DMS153 treated with DMSO at 0.1 percent for 48 hours (cell line): Measurements from ENCODE around the gene WDR35.

Experiments
- DNase-seq: peaks from one replicate; lab custom pipeline; 2025; ENCODE audit not compliant: unreplicated experiment; lab: John Stamatoyannopoulos, UW

Gene WDR35

DNA sequence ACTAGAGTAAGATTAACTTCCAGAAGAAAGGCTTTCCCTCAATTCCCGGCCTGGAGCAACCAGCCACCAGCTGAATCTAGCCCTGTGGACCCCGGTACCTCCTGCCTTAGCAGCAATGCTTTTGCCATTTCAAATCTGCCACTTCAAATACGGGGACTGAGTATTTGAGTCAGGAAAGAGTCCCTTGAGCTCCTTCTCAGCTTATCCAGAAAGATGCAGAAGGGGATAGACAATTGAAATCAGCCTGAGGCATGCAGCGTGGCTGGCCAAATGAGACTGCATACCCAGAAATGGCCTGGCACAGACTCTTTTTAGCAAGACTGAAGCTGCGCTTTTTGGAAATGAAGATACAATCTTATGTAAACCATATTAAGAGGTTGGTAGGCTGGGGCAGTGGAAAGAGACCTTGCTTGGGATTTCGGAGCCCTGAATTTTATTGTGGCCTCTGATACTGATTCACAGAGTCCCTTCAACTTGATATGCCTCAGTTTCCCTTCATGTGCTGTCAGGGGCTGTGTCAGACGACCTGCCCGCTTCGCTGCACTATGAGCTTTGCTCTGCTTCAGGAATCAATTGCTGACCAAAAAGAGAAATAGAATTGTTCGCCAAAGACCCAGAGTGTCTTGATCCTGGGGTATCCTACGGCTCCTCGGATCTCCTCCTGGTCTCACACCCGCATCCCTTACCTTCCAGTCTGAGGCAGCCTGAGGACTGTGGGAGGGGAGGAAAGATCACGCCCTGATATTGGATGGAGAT lies 21.5 kb upstream of the WDR35 start:
- no peak for DNase-seq

DNA sequence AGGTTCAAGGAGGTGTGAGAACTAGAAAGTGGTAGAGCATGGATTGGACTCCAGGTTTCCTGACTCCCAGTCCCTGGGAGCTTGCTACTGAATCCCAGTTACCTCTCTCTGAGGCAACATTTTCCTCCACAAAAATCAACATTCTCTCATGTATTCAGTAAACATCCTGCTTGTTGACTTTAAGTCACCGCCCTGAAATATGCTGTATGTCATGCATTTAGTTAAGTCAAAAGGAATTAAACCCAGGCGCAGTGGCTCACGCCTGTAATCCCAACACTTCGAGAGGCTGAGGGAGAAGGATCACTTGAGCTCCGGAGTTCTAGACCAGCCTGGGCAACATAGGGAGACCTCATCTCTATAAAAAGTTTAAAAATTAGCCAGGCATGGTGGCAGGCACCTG lies 18.8 kb upstream of the WDR35 start:
- DNase-seq: no peak

DNA sequence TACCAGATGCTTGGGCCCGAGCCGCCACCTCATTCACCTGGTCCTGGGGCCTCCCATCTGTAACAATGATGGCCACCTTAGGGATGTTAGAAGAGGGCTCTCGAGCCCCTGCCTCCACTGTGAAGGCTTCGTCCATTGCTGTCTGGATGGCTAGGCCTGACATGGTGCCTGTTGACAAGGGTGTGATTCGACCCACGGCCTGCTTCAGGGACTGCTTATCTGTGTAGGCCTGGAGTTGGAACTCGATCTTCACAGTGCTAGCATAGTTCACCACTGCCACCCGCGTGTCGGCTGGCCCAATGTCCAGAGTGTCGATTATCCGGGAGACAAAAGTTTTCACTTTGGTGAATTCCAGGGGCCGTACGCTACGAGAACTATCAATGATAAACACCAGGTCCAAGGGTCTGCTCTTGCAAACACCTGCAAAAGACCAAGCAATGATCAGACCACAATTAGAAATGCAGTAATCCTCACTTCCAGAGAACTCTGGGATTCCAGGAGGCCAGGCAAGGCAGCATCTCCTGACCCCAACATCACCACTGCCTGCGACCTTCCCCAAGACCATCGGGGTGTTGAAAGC lies 16.1 kb upstream of the WDR35 start:
- no peak for DNase-seq

DNA sequence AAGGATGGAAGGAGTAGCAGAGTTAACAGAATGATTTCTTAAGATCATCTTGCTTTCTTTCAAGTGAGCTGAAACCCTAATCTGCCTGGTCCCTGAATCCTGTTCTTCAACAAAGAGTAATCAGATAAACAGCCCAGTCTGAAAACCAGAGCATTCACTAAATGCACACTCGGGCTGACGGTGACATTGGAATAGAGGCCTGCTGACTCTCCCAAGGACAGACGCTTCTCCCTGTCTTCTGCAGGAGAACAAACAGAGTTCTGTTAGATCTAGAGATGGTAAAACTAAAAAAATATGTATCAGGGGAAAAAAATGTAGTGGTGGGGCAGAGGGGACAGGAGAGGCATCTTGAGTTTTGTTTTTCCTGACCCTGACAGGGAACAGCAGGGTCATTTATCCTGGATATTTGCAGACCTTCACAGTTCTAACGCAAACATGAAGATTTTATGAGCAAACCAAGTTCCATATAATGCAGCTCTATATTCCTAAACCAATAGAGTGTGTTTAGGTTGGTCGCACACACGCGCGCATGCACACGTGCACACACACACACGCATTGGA lies 15.2 kb upstream of the WDR35 start:
- DNase-seq: no peak

DNA sequence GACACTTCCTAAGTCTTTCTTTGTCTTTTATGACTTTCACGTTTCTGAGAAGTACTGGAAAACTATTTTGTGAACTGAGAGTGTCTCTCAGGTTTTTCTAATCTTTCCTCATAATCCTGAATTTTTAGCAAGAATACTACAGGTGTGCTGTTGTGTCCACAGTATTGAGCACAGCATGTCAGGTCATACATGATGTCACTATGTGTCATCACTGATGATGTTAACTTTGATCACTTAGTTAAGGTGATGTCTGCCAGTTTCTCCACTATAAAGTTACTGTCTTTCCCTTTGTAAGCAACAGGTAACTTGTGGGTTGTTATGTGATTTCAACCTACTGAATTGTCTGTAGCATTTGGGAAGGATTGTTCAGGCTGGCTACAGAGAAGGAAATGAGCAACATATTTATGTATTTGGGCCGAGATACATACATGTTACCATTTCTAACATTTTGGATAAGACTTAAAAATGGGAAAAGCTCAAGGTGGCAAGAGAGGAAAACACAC lies 11.5 kb upstream of the WDR35 start:
- no peak for DNase-seq

DNA sequence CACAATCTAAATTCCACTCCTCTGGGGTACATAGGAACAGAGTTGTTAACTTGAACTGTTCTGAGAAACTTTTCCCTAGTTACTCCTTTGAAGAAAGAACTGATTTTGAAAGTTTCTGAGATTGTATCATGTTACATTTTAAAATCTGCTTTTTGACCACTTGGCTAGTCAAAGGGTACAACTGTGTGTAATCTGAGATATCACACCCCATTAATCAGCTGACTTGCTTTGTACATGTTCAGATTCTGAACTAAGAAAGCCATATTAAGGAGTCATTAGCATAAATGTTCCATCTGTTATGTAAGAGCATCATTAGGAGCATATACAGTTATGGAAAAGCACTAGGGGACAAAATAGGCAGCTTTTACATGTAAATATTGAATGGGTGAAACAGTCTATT lies 3.8 kb upstream of the WDR35 start:
- no peak for DNase-seq

DNA sequence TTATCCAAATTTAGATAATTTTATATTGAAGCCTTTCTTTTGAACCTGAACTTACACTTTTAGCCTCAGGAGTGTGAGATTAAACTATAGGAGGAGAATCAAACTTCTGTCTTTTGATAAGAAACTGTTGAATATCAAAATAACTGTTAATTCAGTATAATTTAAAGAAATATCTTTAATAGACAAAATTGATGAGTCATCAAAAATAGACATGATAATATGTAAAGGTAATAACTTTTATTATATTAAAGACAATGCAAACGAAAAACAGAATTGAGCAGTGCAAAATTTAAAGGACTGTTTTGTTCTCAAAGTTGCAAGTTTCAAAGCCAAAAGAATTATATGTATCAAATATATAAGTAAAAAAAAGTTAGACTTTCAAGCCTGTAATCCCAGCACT lies 2.0 kb upstream of the WDR35 start:
- no peak for DNase-seq

DNA sequence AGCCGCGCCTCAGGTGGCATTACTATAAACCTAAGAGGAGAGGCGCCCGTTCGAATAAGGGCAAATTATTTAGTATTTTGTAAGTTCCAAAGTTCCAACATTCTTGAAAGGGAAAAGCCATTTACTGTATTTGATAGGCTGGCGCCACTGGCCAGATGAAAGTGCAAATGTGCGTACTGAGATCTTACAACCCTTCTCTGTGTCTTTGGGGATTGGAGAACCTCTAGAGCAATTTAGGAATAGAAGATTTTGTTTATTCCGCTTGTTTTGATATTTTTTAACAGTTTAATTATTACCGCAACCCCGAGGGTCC lies 467 bp upstream of the WDR35 start:
- no peak for DNase-seq

DNA sequence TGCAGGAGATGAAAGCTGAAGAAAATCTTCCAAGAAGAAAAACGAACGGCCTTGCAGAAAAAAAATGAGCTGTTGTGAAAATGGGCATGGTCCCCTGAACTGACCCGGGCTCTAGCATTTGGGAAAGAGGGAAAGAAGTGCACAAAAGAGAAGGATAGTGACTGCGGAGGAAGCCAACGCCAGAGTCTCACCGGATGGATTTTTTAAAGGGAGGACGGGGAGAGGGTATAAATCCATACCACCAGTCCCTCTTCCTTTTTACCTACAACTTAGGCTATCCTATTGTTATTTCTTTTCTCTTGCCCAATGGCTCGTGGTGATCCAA lies 601 bp downstream of the WDR35 start:
- peak; percentile 4 for DNase-seq

DNA sequence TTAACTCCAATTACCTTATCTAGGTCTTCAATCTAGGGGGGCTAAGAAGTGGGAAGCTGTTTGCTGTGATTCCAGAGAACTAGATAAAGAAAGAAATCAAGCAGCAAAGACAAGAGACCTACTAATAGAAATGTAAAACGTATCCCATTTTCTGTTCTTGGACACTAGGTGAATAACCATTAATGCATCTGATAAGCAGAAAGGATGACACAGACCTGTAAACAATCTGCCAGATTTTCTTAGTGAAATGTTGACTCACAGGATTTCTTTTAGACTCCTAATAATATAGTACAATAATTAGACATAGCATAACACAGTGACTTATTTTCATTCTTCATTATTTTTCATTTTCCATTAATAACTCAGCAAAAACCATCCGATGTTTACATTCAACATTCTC lies 1.3 kb downstream of the WDR35 start:
- DNase-seq: no peak

DNA sequence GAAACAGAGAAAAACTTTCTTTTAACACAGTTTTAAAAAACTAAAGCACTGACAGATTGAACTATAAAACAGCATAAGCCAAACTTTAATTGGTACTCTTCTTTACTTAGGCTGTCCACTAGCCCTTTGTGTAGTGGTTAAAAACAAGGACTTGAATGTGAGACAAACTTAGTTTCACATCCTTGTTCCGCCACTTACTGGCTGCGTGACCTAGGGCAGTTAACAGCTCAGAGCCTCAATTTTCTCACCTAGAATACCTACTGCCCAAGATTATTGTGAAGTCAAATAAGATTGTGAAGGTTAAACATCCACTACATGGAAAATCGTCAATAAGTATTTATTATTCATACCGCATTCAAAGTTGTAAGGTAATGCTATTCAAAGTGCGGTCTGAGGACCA lies 2.0 kb downstream of the WDR35 start:
- no peak for DNase-seq

DNA sequence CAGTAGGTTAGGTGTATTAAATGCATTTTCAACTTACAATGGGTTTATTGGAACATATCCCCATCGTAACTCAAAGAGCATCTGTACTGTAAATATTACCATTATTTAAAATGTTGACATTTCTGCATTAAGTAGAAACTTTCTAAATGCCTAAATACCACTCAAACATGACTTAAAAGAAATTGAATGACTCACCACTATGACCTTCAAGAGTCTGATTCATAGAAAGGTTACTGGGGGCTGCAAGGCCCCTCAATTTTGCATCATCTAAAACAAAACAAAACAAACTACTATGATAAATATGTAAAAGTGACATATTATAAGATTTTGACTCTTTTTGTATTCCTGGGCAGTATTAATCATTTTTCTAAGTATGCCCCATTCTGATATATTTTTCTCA lies 7.6 kb downstream of the WDR35 start:
- no peak for DNase-seq

DNA sequence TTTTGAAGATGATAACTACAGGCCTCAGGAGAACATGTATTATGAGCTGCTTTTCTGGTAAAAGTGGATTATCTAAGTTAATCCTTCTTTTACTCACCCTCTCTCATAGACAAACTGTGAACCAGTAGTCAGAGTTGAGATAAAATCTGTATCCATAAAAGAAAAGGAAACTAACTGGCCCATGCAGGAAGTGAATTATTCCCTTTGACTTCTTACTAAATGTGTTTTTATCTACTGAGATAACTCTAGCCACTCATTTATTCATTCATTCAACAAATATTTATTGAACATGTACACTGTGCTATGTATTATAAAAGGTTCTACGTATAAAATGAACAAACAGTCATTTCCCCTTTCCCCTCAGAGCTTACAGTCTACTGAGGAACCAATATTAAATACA lies 10.0 kb downstream of the WDR35 start:
- DNase-seq: no peak

DNA sequence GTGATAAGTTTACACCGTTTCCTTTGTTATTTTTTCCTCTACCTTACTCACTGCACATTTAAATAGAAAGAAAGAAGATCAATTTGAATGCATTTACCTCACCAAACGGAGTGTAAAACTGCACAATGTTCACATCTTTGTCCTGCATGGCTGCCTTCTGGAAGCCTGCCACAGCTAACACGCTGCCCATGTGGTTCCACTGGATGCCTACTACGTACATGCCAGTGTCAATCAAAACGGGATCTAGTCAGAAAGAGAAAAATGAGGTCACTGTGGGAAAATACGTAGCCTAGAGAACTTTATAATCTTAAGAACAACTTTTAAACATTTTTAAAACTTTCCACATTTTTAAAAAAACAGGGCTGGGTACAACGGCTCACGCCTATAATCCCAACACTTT lies 16.4 kb downstream of the WDR35 start:
- DNase-seq: no peak

DNA sequence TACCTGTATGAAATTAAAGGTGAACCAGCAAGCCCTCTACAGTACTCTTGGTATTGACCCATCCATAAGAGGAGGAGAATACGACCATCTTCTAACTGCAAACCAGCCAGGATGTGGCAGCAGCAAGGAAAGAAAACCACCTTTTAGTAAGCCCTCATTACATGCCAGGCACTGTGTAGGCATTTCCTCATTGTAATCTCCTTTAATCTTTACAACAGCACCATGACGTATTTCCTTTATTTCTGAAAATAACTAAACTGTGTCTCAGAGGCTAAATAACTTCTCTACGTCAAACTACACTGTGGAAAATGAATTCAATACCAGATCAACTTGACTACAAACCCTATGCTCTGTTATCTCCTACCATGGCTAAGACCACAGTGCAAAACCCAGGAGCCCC lies 18.2 kb downstream of the WDR35 start:
- no peak for DNase-seq

DNA sequence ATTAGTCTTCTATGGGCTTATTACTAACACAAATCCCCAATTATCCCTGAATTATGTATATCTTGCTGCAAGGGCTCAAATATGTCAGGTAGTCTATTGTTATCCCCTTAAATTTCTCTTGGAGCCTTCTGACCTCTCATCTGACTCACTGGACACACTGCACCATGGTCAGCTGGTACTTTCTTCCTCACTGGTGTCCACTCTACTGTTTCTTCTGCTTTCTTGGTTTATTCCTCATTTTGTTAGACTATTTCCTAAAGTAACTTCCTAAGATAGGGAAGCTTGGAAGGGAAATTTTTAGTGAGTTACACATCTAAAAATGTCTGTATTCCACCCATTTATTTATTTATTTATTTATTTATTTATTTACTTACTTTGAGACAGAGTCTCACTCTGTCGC lies 26.5 kb downstream of the WDR35 start:
- DNase-seq: no peak

DNA sequence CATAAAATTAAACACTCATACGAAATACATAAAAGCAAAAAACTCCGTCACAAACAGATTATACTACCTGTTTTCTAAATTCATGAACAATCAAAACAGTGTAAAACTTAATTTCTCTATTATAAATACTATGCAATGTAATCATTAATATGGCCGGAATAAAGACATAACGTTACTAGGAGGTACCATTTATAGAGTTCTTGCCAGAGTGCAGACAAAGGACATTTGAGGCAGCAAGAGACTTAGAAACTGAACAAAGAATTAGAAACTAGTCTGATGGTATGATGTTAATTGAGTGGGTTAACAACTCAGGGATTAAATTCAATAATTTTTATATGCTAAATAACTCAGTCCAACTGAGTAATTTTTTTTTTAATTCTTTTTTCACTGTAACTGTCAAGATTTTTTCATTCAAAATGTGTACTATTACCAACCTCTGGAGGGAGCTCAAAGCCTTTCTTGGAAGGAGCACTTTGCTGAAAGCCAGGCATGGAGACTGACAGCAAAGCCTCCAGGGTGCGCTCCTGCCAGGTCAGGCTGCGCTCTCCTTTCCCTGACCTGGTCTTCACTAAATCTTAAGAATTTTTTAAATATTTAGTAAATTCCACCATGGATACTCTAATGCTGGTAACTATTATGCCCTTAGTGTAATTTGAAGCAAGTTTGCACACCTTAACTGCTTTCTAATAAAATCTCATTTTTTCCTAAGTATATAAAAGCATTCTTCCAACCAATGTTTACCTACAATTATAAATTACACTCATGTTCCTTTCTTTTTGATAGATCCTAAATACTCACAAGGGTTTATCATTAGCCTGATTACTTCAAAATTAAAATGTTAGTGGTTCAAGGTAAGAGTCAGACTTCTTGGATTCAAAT lies 34.1 kb downstream of the WDR35 start:
- peak; percentile 34 for DNase-seq

DNA sequence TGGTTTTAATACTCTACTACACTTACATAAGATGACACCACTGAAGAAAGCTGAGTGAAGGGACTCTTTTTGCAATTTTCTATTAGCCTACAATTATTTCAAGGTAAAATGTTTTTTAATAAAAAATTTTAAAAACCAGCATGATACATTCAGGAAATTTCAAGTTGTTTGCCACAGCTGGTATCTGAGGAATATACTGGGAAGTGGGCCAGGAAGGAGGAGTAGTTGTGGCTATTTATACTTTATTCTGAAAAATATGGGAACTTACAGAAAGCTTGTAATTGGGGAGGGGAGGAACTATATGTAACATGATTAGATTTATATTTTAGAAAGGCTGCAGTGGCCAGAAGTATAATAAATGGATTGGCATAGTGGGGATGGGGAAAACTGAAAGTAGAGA lies 40.8 kb downstream of the WDR35 start:
- DNase-seq: no peak

DNA sequence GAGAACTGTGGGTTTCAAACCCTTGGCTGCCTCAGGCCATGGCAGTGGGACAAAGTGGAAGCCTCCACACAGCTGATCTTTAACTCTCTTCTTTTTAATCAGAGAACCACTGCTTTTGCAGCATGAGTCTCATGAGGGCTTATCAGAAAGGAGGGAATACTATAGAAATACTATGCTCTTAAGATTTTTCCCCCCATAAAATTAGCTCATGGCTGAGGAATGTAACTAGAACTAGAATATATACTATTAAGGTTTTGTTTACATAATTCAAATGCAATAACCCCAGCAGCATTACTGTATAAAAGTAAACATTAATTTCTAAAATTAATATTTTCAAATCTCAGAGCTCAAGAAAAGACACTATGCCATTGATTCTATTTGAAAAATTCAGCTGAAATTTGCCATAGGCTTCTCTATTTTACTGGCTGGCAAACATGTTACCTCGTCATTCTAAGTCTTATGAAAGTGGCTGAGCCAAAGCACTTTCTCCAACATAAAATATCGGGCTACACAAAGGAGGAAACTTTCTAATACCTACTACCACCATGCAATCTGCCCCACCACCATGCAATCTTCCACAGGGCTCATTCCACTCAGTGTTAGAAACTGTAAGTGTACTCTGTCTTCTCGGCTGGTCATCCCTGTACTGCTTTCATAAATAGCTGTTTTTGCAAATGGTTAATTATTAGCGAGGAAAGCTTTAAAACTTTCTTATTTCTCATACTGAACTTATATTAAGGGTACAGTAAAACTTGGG lies 42.5 kb downstream of the WDR35 start:
- DNase-seq: no peak

DNA sequence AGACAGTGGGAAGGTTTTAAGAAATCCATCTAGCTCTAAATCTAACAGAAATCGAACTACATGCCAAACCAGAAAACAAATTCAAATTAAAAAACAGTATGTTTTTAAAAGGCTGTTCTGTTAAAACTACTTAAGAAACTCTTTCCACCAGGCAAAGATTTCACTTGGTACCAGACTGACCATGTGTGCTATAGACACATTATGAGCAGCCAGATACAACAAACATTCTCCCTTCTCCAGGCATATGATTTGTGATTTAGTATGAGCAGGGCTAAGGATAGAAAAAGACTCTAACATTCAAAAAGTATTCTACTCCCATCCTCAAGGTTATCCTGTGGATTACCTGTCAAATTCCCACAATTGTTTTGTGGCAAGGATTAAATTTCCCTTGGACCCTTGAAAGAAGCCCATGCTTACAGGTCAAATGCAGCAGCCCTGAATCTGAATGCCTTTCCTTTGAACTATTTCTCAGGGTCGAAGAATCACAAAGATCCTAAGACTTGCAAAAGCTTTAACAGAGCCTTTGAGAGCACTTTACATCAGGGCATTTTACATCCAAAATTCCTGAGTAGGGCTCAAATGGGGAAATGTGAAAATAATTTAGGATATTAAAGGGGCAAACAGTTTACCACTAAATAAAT lies 45.6 kb downstream of the WDR35 start:
- no peak for DNase-seq

DNA sequence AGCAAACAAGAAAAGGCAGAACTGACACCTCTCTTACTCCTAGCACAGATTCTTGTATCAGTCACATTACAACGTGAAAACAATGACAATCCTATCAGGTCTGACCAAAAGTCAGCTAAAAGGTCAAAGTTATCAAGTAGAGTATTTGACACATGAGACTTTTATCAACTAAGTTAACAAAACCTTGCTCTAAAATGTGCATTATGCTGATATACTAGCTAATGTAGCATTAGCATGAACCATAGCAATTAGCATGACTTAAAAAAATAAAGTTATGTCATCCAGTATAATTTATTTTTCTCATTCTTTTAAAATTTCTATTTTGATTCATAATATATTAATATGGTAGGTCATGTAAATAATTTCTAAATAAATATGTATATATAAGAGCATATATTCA lies 46.7 kb downstream of the WDR35 start:
- no peak for DNase-seq
